Measurements from ENCODE around the gene PCDHGB6.
"Not testable (repeated sequence)": the region's sequence is repeated elsewhere in the genome, so short reads cannot be mapped to it uniquely, and the experiment has no call there.

GRCh38 chr5:141415275-141415618 lies 7.4 kb downstream of the PCDHGB6 start:
- TF ChIP-seq STAT6 (CRISPR knock-in tag; conservative IDR thresholded peaks at IDR 0.05; ENCODE audit: low read depth); NFYB (CRISPR knock-in tag; conservative IDR thresholded peaks at IDR 0.05; ENCODE audit: low read depth); CTCF (IDR thresholded peaks at IDR 0.05); ATF2 (CRISPR knock-in tag; IDR thresholded peaks at IDR 0.05; ENCODE audit: borderline replicate concordance, low read depth); CREB1 (CRISPR knock-in tag; IDR thresholded peaks at IDR 0.05); GABPB1 (CRISPR knock-in tag; IDR thresholded peaks at IDR 0.05): not testable (repeated sequence)

Data from WTC11 (cell line).